ENCODE results near the gene KRTAP12-2.

DNA sequence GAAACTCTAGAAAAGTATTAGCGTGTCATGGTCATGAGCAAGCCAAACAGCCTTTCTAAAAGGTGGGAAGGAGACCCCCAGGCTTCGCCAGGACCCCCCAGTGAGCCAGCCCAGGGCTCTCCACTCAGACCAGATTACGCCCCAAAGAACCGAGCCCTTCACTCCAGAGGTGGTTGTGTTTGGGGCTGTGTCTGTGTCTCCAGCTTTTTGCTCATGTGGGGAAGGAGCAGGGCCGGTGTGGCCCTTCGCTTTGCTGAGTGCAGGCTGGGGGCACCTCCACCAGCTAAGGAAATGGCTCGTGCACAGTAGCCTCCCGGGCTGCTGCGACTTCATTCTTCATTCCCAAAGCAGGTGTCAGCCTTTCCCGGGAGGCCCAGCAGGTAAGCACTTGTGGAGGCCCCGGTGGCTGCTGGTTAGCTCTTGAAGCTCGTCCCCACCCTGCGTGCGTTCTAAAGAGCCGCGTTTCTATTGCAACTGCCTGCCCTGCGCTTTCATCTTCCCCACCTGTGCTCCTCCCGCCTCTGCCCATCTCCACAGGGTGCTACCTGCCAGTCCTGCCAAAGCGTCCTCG, 44.1 kb upstream of the KRTAP12-2 start:
- TF ChIP-seq CTCF (IDR thresholded peaks at IDR 0.05) (no peak), POLR2A (IDR thresholded peaks at IDR 0.05) (no peak)
